Parietal lobe (tissue), 2 donors: Measurements from ENCODE around the gene SVOP. TPM values are rescaled to one million over a fixed set of nuclear protein-coding genes. Genes with fewer than 3 reads are reported as not detected.

Source experiments
- small RNA-seq: library from RNA; depleted of rRNA; stranded (forward); fragments of <200 nt; gene quantifications from one replicate; pipeline ENCODE3, GENCODE V24; 2014; ENCODE audit warnings: low replicate concordance
- total RNA-seq: library from RNA; depleted of rRNA; stranded (reverse); fragments of >200 nt; gene quantifications from one replicate; pipeline ENCODE4 v1.2.3, GENCODE V29; 2014

The SVOP gene
- total RNA-seq, result 45.1 TPM

GRCh38 chr12:109020796-109021380 is at the start of gene SVOP:
TSS of gene SVOP (minus strand) at chr12:109021068. CDS start at chr12:109020868, 200 bp downstream.

GRCh38 chr12:109052414-109053323 is 31.8 kb upstream of the SVOP start, which contains the start of gene USP30:
TSS of gene USP30 (plus strand) at chr12:109052576. CDS start at chr12:109052679, 103 bp downstream.

GRCh38 chr12:108879615-108880254 is 141.1 kb downstream of the SVOP start, which contains the start of gene DAO:
TSS of gene DAO (plus strand) at chr12:108880092. CDS start at chr12:108885007, 4,915 bp downstream.

Small RNA genes within 50 kb of the gene (small RNA-seq; reads per million reads assigned to genes)
- gene AC190387.1 (not detected), gene RNA5SP372 (0.15 reads per million), gene RNU6-361P (not detected)

Other genes with a start within 250 kb of the SVOP start
- gene SSH1, start 163.5 kb downstream of the SVOP start, total RNA-seq, result 10.6 TPM
- not detected for gene DAO, start 141.0 kb downstream of the SVOP start, total RNA-seq
- gene USP30, start 31.5 kb upstream of the SVOP start, total RNA-seq, result 28.8 TPM
- 21.6 TPM for gene ALKBH2, start 72.4 kb upstream of the SVOP start, total RNA-seq
- 25.4 TPM for gene UNG, start 76.5 kb upstream of the SVOP start, total RNA-seq
- 9.7 TPM for gene ACACB, start 95.5 kb upstream of the SVOP start, total RNA-seq